ENCODE measurements around the gene KCNK3.

Gene KCNK3

GRCh38 chr2:26727641-26728561 lies 35.4 kb downstream of the KCNK3 start:
- peak in 1 of 2 experiments; percentile 6 for DNase-seq (ENCODE audit: low read depth in 1 of 2, low spot score in 1 of 2)
- TF ChIP-seq POLR2AphosphoS5 (IDR thresholded peaks at IDR 0.05; ENCODE audit: low read depth) (no peak), SPI1 (IDR thresholded peaks at IDR 0.05; ENCODE audit: borderline replicate concordance, low read depth) (no peak), GABPA (IDR thresholded peaks at IDR 0.05; ENCODE audit: low read depth) (no peak)
- TF ChIP-seq, protein P1, sequence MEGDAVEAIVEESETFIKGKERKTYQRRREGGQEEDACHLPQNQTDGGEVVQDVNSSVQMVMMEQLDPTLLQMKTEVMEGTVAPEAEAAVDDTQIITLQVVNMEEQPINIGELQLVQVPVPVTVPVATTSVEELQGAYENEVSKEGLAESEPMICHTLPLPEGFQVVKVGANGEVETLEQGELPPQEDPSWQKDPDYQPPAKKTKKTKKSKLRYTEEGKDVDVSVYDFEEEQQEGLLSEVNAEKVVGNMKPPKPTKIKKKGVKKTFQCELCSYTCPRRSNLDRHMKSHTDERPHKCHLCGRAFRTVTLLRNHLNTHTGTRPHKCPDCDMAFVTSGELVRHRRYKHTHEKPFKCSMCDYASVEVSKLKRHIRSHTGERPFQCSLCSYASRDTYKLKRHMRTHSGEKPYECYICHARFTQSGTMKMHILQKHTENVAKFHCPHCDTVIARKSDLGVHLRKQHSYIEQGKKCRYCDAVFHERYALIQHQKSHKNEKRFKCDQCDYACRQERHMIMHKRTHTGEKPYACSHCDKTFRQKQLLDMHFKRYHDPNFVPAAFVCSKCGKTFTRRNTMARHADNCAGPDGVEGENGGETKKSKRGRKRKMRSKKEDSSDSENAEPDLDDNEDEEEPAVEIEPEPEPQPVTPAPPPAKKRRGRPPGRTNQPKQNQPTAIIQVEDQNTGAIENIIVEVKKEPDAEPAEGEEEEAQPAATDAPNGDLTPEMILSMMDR (IDR thresholded peaks at IDR 0.05; ENCODE audit: insufficient read depth, low read length): no peak
- TF ChIP-seq, protein P2, sequence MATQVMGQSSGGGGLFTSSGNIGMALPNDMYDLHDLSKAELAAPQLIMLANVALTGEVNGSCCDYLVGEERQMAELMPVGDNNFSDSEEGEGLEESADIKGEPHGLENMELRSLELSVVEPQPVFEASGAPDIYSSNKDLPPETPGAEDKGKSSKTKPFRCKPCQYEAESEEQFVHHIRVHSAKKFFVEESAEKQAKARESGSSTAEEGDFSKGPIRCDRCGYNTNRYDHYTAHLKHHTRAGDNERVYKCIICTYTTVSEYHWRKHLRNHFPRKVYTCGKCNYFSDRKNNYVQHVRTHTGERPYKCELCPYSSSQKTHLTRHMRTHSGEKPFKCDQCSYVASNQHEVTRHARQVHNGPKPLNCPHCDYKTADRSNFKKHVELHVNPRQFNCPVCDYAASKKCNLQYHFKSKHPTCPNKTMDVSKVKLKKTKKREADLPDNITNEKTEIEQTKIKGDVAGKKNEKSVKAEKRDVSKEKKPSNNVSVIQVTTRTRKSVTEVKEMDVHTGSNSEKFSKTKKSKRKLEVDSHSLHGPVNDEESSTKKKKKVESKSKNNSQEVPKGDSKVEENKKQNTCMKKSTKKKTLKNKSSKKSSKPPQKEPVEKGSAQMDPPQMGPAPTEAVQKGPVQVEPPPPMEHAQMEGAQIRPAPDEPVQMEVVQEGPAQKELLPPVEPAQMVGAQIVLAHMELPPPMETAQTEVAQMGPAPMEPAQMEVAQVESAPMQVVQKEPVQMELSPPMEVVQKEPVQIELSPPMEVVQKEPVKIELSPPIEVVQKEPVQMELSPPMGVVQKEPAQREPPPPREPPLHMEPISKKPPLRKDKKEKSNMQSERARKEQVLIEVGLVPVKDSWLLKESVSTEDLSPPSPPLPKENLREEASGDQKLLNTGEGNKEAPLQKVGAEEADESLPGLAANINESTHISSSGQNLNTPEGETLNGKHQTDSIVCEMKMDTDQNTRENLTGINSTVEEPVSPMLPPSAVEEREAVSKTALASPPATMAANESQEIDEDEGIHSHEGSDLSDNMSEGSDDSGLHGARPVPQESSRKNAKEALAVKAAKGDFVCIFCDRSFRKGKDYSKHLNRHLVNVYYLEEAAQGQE (IDR thresholded peaks at IDR 0.05; ENCODE audit: insufficient replicate concordance, low read depth): no peak
- Histone ChIP-seq H3K27me3 (ENCODE audit: insufficient read depth, poor library complexity, severe bottlenecking) (peaks cover 12% of the 10 kb centered on the region), H3K27ac (replicated peaks) (no peak overlapping the region), H3K4me3 (replicated peaks; ENCODE audit: insufficient read depth, low read length) (no peak overlapping the region)

GRCh38 chr2:26729311-26729710 lies 36.8 kb downstream of the KCNK3 start:
- no peak for DNase-seq (ENCODE audit: low read depth in 1 of 2, low spot score in 1 of 2)
- H3K27me3 ChIP-seq (ENCODE audit: insufficient read depth, poor library complexity, severe bottlenecking): peaks cover 14% of the 10 kb centered on the region
- no peak overlapping the region for H3K27ac ChIP-seq (replicated peaks)
- TF ChIP-seq SPI1 (IDR thresholded peaks at IDR 0.05; ENCODE audit: borderline replicate concordance, low read depth) (no peak), POLR2AphosphoS5 (IDR thresholded peaks at IDR 0.05; ENCODE audit: low read depth) (no peak), GABPA (IDR thresholded peaks at IDR 0.05; ENCODE audit: low read depth) (no peak)
- TF ChIP-seq, protein P1 (IDR thresholded peaks at IDR 0.05; ENCODE audit: insufficient read depth, low read length): no peak
- TF ChIP-seq, protein P2 (IDR thresholded peaks at IDR 0.05; ENCODE audit: insufficient replicate concordance, low read depth): no peak
- H3K4me3 ChIP-seq (replicated peaks; ENCODE audit: insufficient read depth, low read length): no peak overlapping the region

DNA sequence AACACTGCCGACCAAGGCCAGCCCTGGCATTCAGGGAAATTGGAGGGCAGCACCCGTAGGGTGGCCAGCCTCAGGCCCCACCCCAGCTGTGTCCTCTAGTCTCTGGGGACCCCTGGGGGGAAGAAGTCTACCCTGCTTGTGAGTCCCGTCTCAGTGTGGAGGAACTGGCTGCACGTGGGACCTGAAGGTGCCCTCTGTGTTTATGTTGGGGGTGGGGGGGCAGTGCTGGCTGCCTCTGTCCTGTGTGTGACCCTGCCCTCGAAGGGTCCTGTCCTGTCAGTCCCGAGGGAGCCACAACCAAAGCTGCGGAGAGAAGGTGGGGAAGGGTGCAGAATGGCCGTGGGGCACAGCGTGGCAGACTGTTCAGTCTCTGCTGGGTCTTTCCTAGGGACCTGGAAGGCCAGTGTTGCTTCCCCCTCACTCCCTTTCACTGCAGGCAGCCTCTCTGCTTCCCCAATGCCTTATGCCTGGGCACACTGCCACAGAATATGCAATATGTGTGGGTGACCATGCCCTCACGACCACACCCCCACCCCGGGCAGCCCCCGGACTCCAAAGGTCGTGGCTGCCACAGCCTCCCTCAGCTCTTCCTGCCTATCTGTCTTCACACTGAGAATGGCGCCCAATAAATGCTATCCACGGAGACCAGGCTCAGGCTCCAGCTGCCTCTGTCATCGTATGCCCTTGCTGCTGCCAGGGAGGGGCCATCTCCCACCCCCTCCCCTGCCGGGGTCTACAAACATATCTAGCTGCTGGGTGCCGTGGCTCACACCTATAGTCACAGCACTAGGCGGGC lies 38.2 kb downstream of the KCNK3 start:
- peaks cover 14% of the 10 kb centered on the region for H3K27me3 ChIP-seq (ENCODE audit: insufficient read depth, poor library complexity, severe bottlenecking)
- TF ChIP-seq, protein P2 (IDR thresholded peaks at IDR 0.05; ENCODE audit: insufficient replicate concordance, low read depth): no peak
- TF ChIP-seq GABPA (IDR thresholded peaks at IDR 0.05; ENCODE audit: low read depth) (no peak), SPI1 (IDR thresholded peaks at IDR 0.05; ENCODE audit: borderline replicate concordance, low read depth) (no peak), POLR2AphosphoS5 (IDR thresholded peaks at IDR 0.05; ENCODE audit: low read depth) (no peak)
- TF ChIP-seq, protein P1 (IDR thresholded peaks at IDR 0.05; ENCODE audit: insufficient read depth, low read length): no peak
- H3K27ac ChIP-seq (replicated peaks): no peak overlapping the region
- no peak for DNase-seq (ENCODE audit: low read depth in 1 of 2, low spot score in 1 of 2)
- H3K4me3 ChIP-seq (replicated peaks; ENCODE audit: insufficient read depth, low read length): no peak overlapping the region

Measured in HL-60 (cell line).